ENCODE measurements around the gene TDRD12. TPM values are rescaled to one million over a fixed set of nuclear protein-coding genes. Genes with fewer than 3 reads are reported as not detected.

The TDRD12 gene
- total and polyA plus RNA-seq, 9 donors: 0.23 to 3.2 (median 1.9) TPM

GRCh38 chr19:32858155-32858554 is 138.6 kb downstream of the TDRD12 start:
- 87 to 91% (median 90%) methylated on average over 13 of the region's 13 CpGs for WGBS, 3 donors
- Histone ChIP-seq H3K27ac (no peak overlapping the region), H3K4me1 (ENCODE audit: insufficient read depth) (no peaks in the 10 kb centered on the region), H3K36me3 (no peaks in the 10 kb centered on the region), H3K27me3 (no peaks in the 10 kb centered on the region), H3K4me3 (no peak overlapping the region), H3K9me3 (no peaks in the 10 kb centered on the region)
- TF ChIP-seq EP300 (IDR thresholded peaks at IDR 0.05) (no peak), POLR2A (IDR thresholded peaks at IDR 0.05) (no peak), CTCF (IDR thresholded peaks at IDR 0.05) (no peak)
- intact Hi-C loops (cut with DNase I): no loop called here
- no peak for DNase-seq

- Histone ChIP-seq H3K36me3 (no peaks in the 10 kb centered on the region), H3K4me3 (no peak overlapping the region), H3K4me1 (ENCODE audit: insufficient read depth) (no peaks in the 10 kb centered on the region), H3K27me3 (no peaks in the 10 kb centered on the region), H3K9me3 (no peaks in the 10 kb centered on the region), H3K27ac (no peak overlapping the region)
- intact Hi-C loops (cut with DNase I): no loop called here
- no peak for DNase-seq
- no peak for TF ChIP-seq CTCF (IDR thresholded peaks at IDR 0.05)
- TF ChIP-seq POLR2A (IDR thresholded peaks at IDR 0.05): no peak
- TF ChIP-seq EP300 (IDR thresholded peaks at IDR 0.05): no peak
- 84 to 94% (median 91%) methylated on average over 10 of the region's 10 CpGs for WGBS, 3 donors
Measured at GRCh38 chr19:32858559-32858958, 139.0 kb downstream of the TDRD12 start.

- Histone ChIP-seq H3K36me3 (no peaks in the 10 kb centered on the region), H3K27ac (no peak overlapping the region), H3K4me3 (no peak overlapping the region), H3K9me3 (no peaks in the 10 kb centered on the region), H3K4me1 (ENCODE audit: insufficient read depth) (no peaks in the 10 kb centered on the region), H3K27me3 (no peaks in the 10 kb centered on the region)
- no peak for DNase-seq
- intact Hi-C loops (cut with DNase I): no loop called here
- TF ChIP-seq EP300 (IDR thresholded peaks at IDR 0.05) (no peak), POLR2A (IDR thresholded peaks at IDR 0.05) (no peak), CTCF (IDR thresholded peaks at IDR 0.05) (no peak)
- WGBS, 3 donors: 92 to 93% (median 92%) methylated on average over 19 of the region's 19 CpGs
Measured at GRCh38 chr19:32859591-32859990, 140.0 kb downstream of the TDRD12 start.

GRCh38 chr19:32861596-32861995 is 142.0 kb downstream of the TDRD12 start:
- WGBS, 3 donors: 91 to 97% (median 92%) methylated on average over 3 of the region's 3 CpGs
- intact Hi-C loops (cut with DNase I): no loop called here
- no peak for TF ChIP-seq CTCF (IDR thresholded peaks at IDR 0.05)
- TF ChIP-seq POLR2A (IDR thresholded peaks at IDR 0.05): no peak
- TF ChIP-seq EP300 (IDR thresholded peaks at IDR 0.05): no peak
- no peak for DNase-seq
- H3K36me3 ChIP-seq: no peaks in the 10 kb centered on the region
- no peak overlapping the region for H3K27ac ChIP-seq
- H3K27me3 ChIP-seq: no peaks in the 10 kb centered on the region
- H3K4me1 ChIP-seq (ENCODE audit: insufficient read depth): no peaks in the 10 kb centered on the region
- H3K4me3 ChIP-seq: no peak overlapping the region
- H3K9me3 ChIP-seq: no peaks in the 10 kb centered on the region

GRCh38 chr19:32862173-32862572 is 142.6 kb downstream of the TDRD12 start:
- no peak overlapping the region for H3K4me3 ChIP-seq

More at GRCh38 chr19:32862173-32862572, 142.6 kb downstream of the TDRD12 start:
- TF ChIP-seq CTCF (IDR thresholded peaks at IDR 0.05) (no peak), EP300 (IDR thresholded peaks at IDR 0.05) (no peak), POLR2A (IDR thresholded peaks at IDR 0.05) (no peak)
- no peaks in the 10 kb centered on the region for H3K27me3 ChIP-seq
- H3K27ac ChIP-seq: no peak overlapping the region
- no peaks in the 10 kb centered on the region for H3K9me3 ChIP-seq
- WGBS, 3 donors: 87 to 93% (median 93%) methylated on average over 19 of the region's 19 CpGs
- no peak for DNase-seq
- no peaks in the 10 kb centered on the region for H3K36me3 ChIP-seq
- no peaks in the 10 kb centered on the region for H3K4me1 ChIP-seq (ENCODE audit: insufficient read depth)
- intact Hi-C loops (cut with DNase I): no loop called here
